ENCODE measurements around the gene ZNRF2. TPM values are rescaled to one million over a fixed set of nuclear protein-coding genes. Genes with fewer than 3 reads are reported as not detected.

ZNRF2 gene
- total and polyA plus RNA-seq, 9 donors = 3.0 to 24.8 (median 11.5) TPM

- Histone ChIP-seq H3K27me3 (no peaks in the 10 kb centered on the region), H3K4me1 (ENCODE audit: insufficient read depth) (no peaks in the 10 kb centered on the region), H3K4me3 (no peak overlapping the region), H3K36me3 (no peaks in the 10 kb centered on the region), H3K9me3 (no peaks in the 10 kb centered on the region), H3K27ac (no peak overlapping the region)
- DNase-seq = no peak
- no peak for TF ChIP-seq EP300 (IDR thresholded peaks at IDR 0.05)
- TF ChIP-seq CTCF (IDR thresholded peaks at IDR 0.05) = no peak
- no peak for TF ChIP-seq POLR2A (IDR thresholded peaks at IDR 0.05)
- WGBS, 3 donors = 95 to 96% (median 96%) methylated on average over 3 of the region's 3 CpGs
- intact Hi-C loops (cut with DNase I) = no loop called here
Measured at GRCh38 chr7:30349170-30349569, 64.8 kb downstream of the ZNRF2 start.

DNA sequence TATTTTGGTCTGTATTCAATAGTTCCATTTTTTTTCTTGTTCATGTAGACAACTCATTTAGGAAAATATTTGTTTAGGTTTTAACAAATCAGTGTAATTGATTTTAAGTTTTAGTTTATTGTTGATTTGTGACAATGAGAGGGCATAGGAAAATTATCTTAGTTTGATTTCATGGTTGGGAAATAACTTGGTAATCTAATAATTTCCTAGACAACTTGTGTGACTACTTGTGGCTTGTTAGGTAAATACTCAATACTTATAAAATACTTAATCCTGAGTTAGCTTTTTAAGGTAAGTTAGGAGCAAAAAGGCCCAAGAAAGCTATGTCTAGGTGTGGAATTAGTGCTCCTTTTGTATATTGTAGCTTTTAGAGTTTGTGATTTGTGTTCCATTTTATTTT is 65.4 kb downstream of the ZNRF2 start:
- DNase-seq = no peak
- Histone ChIP-seq H3K4me1 (ENCODE audit: insufficient read depth) (no peaks in the 10 kb centered on the region), H3K9me3 (no peaks in the 10 kb centered on the region), H3K36me3 (no peaks in the 10 kb centered on the region), H3K27ac (no peak overlapping the region), H3K27me3 (no peaks in the 10 kb centered on the region), H3K4me3 (no peak overlapping the region)
- TF ChIP-seq EP300 (IDR thresholded peaks at IDR 0.05) = no peak
- no peak for TF ChIP-seq CTCF (IDR thresholded peaks at IDR 0.05)
- no peak for TF ChIP-seq POLR2A (IDR thresholded peaks at IDR 0.05)
- intact Hi-C loops (cut with DNase I) = no loop called here

GRCh38 chr7:30351286-30351685 is 66.9 kb downstream of the ZNRF2 start:
- no peak for TF ChIP-seq CTCF (IDR thresholded peaks at IDR 0.05)
- no peak for TF ChIP-seq POLR2A (IDR thresholded peaks at IDR 0.05)
- no peak for TF ChIP-seq EP300 (IDR thresholded peaks at IDR 0.05)
- H3K9me3 ChIP-seq = no peaks in the 10 kb centered on the region
- intact Hi-C loops (cut with DNase I) = no loop called here
- H3K36me3 ChIP-seq = no peaks in the 10 kb centered on the region
- H3K4me1 ChIP-seq (ENCODE audit: insufficient read depth) = no peaks in the 10 kb centered on the region
- no peaks in the 10 kb centered on the region for H3K27me3 ChIP-seq
- DNase-seq = no peak
- no peak overlapping the region for H3K27ac ChIP-seq
- no peak overlapping the region for H3K4me3 ChIP-seq
- WGBS, 3 donors = 43 to 56% (median 56%) methylated on average over 4 of the region's 4 CpGs

DNA sequence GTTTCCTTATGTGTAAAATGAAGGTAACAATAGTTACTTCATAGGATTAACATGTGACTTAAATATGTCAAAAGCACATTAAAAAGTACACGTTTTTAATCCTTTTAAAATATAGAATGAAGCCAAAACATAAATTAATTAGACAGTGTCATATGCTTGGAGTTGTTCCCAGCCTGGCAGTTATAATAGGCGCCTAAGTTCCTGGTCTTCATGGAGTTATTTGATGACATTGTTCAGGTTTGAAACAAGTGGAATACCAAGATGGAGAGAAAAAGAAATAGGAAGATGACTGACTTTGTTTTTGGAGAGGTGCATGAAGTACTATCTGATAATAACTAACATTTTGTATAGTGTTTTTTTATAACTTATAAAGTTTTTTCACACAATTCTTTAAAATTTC is 67.3 kb downstream of the ZNRF2 start:
- no peak overlapping the region for H3K27ac ChIP-seq
- WGBS, 3 donors = 66 to 76% (median 72%) methylated on average over 2 of the region's 2 CpGs
- H3K27me3 ChIP-seq = no peaks in the 10 kb centered on the region
- H3K4me3 ChIP-seq = no peak overlapping the region
- intact Hi-C loops (cut with DNase I) = no loop called here
- H3K4me1 ChIP-seq (ENCODE audit: insufficient read depth) = no peaks in the 10 kb centered on the region
- TF ChIP-seq EP300 (IDR thresholded peaks at IDR 0.05) (no peak), POLR2A (IDR thresholded peaks at IDR 0.05) (no peak), CTCF (IDR thresholded peaks at IDR 0.05) (no peak)
- no peaks in the 10 kb centered on the region for H3K9me3 ChIP-seq
- no peak for DNase-seq
- H3K36me3 ChIP-seq = no peaks in the 10 kb centered on the region

DNA sequence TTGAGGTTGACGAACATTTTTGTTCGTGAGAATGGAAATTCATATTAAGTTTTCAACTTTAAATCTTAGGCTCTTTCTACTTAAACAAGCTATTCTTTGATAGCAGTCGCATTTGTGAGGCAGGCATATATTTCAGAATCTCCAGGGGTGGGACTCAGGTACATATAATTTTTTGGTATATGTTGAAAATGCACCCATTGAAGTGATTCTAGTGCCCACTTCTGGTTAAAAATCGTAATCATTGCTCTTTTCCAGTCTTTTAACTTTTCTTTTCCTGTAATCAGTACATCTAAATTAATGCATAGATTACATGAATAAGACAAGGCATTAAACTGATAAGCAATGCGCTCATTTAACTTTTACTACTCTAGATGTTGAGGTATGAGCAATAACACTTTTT is 67.8 kb downstream of the ZNRF2 start:
- intact Hi-C loops (cut with DNase I) = no loop called here
- TF ChIP-seq POLR2A (IDR thresholded peaks at IDR 0.05) = no peak
- no peak for TF ChIP-seq EP300 (IDR thresholded peaks at IDR 0.05)
- no peak for TF ChIP-seq CTCF (IDR thresholded peaks at IDR 0.05)
- Histone ChIP-seq H3K9me3 (no peaks in the 10 kb centered on the region), H3K36me3 (no peaks in the 10 kb centered on the region), H3K4me3 (no peak overlapping the region), H3K4me1 (ENCODE audit: insufficient read depth) (no peaks in the 10 kb centered on the region), H3K27me3 (no peaks in the 10 kb centered on the region), H3K27ac (no peak overlapping the region)
- no peak for DNase-seq
- 96 to 97% (median 97%) methylated on average over 5 of the region's 5 CpGs for WGBS, 3 donors

All from ovary (tissue), 9 donors.